ENCODE measurements around the gene TIMP4.

The TIMP4 gene

DNA sequence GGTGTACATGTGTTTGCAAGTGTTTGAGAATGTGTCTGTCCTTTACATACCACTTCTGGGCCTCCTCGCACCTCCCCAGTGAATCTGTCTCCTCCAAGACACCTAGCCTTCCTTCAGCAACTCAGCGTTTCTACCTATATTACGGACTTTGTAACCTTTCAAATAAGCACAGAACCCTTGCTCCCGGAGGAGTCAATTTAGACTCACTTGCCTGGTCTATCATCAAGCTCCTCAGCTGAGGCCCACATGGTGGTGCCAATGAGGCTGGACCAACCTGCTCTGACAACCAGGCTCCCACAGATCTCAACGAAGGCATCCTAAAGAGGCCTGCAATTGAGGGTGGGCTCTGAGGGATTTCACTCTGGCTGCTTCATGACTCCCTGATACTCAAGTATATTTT is 32.8 kb upstream of the TIMP4 start:
- no peak for DNase-seq (ENCODE audit: low spot score)
- in situ Hi-C loops (cut with MboI; ENCODE audit: low pct_unique_long_range_greater_than_20kb, low sequenced_read_pairs, unreplicated experiment), result no loop called here
- TF ChIP-seq, protein P1, sequence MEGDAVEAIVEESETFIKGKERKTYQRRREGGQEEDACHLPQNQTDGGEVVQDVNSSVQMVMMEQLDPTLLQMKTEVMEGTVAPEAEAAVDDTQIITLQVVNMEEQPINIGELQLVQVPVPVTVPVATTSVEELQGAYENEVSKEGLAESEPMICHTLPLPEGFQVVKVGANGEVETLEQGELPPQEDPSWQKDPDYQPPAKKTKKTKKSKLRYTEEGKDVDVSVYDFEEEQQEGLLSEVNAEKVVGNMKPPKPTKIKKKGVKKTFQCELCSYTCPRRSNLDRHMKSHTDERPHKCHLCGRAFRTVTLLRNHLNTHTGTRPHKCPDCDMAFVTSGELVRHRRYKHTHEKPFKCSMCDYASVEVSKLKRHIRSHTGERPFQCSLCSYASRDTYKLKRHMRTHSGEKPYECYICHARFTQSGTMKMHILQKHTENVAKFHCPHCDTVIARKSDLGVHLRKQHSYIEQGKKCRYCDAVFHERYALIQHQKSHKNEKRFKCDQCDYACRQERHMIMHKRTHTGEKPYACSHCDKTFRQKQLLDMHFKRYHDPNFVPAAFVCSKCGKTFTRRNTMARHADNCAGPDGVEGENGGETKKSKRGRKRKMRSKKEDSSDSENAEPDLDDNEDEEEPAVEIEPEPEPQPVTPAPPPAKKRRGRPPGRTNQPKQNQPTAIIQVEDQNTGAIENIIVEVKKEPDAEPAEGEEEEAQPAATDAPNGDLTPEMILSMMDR (IDR thresholded peaks at IDR 0.05; ENCODE audit: extremely low read depth, insufficient read depth, missing control alignments), result no peak

DNA sequence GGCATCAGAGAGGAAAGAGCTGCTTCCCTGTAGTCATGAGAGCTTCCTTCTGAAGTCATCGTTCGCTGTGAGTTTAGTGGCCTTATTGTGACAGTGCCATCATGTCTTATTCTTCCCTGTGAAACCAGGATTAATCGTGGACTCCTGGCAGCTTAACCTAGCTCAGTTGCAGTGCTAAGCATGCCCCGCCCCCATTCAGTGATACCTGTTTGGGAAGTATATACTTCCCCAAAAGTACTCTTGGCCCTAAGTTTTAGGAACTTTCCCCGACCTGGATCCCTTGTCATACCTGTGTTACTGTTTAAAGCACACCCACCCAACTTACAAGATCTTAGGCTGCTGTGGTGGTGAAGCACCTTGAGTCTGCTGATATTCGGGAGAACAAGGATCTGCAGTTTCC is 32.1 kb upstream of the TIMP4 start:
- DNase-seq (ENCODE audit: low spot score), result no peak
- TF ChIP-seq, protein P1 (IDR thresholded peaks at IDR 0.05; ENCODE audit: extremely low read depth, insufficient read depth, missing control alignments), result no peak
- in situ Hi-C loops (cut with MboI; ENCODE audit: low pct_unique_long_range_greater_than_20kb, low sequenced_read_pairs, unreplicated experiment), result no loop called here

DNA sequence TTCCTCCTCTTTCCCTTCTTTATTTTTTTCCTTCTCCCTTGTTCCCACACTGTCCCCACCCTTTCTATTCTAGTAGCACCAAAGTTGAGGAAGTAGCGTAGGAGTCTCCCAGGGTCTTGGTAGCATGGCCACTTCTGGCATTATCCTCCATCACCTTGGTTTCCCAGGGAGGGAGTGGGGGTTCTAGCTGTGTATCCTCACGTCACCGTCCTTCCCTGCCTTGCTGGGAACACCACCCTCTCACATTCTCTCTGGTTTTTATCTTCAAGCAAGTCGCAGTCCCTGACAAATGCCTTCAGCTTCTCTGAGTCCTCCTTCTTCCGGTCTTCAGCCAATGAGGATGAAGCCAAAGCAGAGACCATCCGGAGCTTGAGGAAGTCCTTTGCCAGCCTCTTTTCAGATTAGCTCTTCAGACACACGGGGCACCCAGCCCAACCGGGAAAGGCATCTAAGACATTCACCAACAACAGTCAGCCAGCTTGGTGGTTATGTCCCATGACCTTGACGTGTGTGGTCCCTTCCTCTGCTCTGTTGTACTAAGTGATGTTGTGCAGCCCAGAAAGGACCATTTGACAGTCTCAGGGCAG is 31.6 kb upstream of the TIMP4 start:
- in situ Hi-C loops (cut with MboI; ENCODE audit: low pct_unique_long_range_greater_than_20kb, low sequenced_read_pairs, unreplicated experiment), result no loop called here
- TF ChIP-seq, protein P1 (IDR thresholded peaks at IDR 0.05; ENCODE audit: extremely low read depth, insufficient read depth, missing control alignments), result no peak
- DNase-seq (ENCODE audit: low spot score), result no peak

DNA sequence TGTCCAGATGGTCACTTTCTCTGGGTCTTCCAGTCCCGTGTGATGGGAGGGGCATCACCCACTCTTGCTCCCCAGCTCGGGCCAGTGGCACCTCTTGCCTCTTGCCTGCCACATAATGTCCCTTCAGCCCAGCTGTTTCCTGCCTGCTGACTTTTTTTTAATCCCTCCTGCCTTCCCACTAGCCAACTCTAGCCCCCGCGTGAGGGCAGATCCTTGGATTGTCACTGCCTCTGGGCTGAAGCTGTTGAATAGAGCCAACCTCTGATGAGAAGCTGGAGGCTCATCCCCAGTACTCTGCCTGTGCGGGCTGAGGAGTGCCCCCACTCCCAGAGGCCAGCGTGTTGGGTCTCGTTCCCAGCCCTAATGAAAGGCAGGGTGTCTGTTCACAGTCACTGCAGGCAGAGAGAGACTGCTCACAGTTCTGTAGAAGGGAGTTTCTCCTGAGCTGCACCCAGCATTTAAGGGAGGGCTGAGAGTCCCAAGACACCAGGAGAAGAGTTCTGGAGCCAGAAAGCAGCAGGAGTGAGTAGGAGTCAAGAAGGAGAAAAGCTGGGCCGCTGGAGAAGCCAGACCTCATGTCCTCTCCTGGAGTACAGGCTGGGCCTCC is 30.1 kb upstream of the TIMP4 start:
- no peak for DNase-seq (ENCODE audit: low spot score)
- in situ Hi-C loops (cut with MboI; ENCODE audit: low pct_unique_long_range_greater_than_20kb, low sequenced_read_pairs, unreplicated experiment), result no loop called here

DNA sequence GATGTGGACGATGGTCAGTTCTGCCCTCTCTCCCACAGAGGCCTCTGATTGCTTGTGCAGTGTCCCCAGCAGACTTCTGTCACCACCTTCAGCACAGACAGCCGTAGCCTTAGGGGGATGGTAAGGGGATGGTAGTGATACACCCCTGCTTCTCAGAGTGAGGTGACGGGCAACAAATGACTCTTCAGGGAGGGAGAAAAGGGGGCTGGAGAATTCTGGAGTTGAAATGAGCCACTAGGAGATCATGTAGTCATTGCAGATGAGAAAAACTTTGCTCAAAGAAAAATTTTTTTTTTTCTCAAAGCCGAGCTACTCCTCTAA is 29.6 kb upstream of the TIMP4 start:
- DNase-seq (ENCODE audit: low spot score), result no peak
- in situ Hi-C loops (cut with MboI; ENCODE audit: low pct_unique_long_range_greater_than_20kb, low sequenced_read_pairs, unreplicated experiment), result no loop called here
- TF ChIP-seq, protein P1 (IDR thresholded peaks at IDR 0.05; ENCODE audit: extremely low read depth, insufficient read depth, missing control alignments), result no peak

More for the DNA sequence above, 30.1 kb upstream of the TIMP4 start:
- TF ChIP-seq, protein P1 (IDR thresholded peaks at IDR 0.05; ENCODE audit: extremely low read depth, insufficient read depth, missing control alignments), result no peak

DNA sequence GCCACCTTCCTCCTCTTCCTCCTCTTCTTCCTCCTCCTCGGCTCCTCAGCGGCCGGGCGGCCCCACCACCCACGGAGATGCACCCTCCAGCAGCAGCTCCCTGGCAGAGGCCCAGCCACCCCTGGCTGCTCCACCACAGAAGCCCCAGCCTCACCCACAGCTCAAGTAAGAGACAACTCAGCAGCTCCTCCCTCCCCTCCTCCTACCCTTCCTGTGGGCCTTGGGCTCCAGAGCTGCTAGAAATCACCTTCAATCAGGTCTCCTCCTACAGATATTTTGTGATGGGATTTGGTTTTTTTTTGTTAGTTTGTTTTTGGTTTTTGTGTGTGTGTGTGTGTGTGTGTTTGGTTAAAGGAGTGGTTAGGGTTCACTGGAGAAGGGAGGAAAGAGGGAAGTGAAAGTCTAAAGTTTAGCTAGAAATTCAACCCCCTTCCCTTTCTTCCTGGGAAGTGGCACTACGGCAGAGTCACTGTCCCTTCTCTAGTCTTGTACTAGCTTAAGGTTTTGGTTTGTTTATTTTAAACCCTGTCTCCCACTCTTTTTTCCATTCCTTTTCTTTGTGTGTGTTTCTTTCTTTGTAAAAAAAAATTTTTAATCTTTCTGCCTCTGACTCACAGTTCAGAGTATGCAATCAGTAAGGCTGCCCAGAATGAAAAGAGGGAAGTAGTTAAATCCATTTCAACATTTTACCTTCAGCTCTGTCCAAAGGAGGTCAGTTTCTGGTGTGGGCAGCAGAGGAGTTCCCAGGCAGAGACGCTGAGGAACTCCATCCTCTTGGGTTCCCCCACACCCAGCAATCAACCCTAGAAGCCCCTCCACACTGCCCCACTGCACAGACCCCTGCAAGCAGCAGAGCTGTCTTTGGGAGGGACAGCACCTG is 29.0 kb upstream of the TIMP4 start:
- TF ChIP-seq, protein P1 (IDR thresholded peaks at IDR 0.05; ENCODE audit: extremely low read depth, insufficient read depth, missing control alignments), result no peak
- peak; percentile 46 for DNase-seq (ENCODE audit: low spot score)
- in situ Hi-C loops (cut with MboI; ENCODE audit: low pct_unique_long_range_greater_than_20kb, low sequenced_read_pairs, unreplicated experiment), result no loop called here

Data from GM13977 (cell line).